Measurements from ENCODE around the gene RNF150. TPM values are rescaled to one million over a fixed set of nuclear protein-coding genes. Genes with fewer than 3 reads are reported as not detected.

Gene RNF150
- total RNA-seq, 1 experiment from 2014 or later = 2.7 TPM

- Histone ChIP-seq H3K27me3 (replicated peaks; ENCODE audit: insufficient read depth, low read depth, low read length, poor library complexity) (peaks cover 18% of the 10 kb centered on the region), H3K27ac (ENCODE audit: low read depth, low read length, poor library complexity, severe bottlenecking) (no peak overlapping the region), H3K4me3 (ENCODE audit: low read depth, low read length, poor library complexity, severe bottlenecking) (no peak overlapping the region), H3K9me3 (ENCODE audit: low read depth, low read length, poor library complexity, severe bottlenecking) (no peaks in the 10 kb centered on the region), H3K4me1 (ENCODE audit: insufficient read depth, low read length, poor library complexity, severe bottlenecking) (no peaks in the 10 kb centered on the region), H3K36me3 (ENCODE audit: insufficient read depth, low read length, poor library complexity, severe bottlenecking) (no peaks in the 10 kb centered on the region)
- no peak for DNase-seq (ENCODE audit: low spot score)
- POLR2A ChIA-PET (ENCODE audit: low non-redundant PET) = no interaction called here
- intact Hi-C loops (cut with micrococcal nuclease; ENCODE audit: unreplicated experiment) = no loop called here
- CTCF ChIA-PET = no interaction called here
- TF ChIP-seq CTCF (conservative IDR thresholded peaks at IDR 0.05; ENCODE audit: low read depth, low read length) (no peak), EZH2 (IDR thresholded peaks at IDR 0.05; ENCODE audit: borderline replicate concordance, low read depth, low read length, poor library complexity, severe bottlenecking) (no peak)
- BruUV-seq (replicated peaks) = no TSS peak
Measured at GRCh38 chr4:141140391-141141200, 7.3 kb upstream of the RNF150 start.

GRCh38 chr4:141133999-141134995, 1.0 kb upstream of the RNF150 start:
- TF ChIP-seq CTCF (conservative IDR thresholded peaks at IDR 0.05; ENCODE audit: low read depth, low read length) = no peak
- TF ChIP-seq EZH2 (IDR thresholded peaks at IDR 0.05; ENCODE audit: borderline replicate concordance, low read depth, low read length, poor library complexity, severe bottlenecking) = no peak
- no peaks in the 10 kb centered on the region for H3K36me3 ChIP-seq (ENCODE audit: insufficient read depth, low read length, poor library complexity, severe bottlenecking)
- no peaks in the 10 kb centered on the region for H3K9me3 ChIP-seq (ENCODE audit: low read depth, low read length, poor library complexity, severe bottlenecking)
- no peak overlapping the region for H3K4me3 ChIP-seq (ENCODE audit: low read depth, low read length, poor library complexity, severe bottlenecking)
- no TSS peak for BruUV-seq (replicated peaks)
- CTCF ChIA-PET = interaction anchor here (0.5 to 2.0 kb wide), 4 partner anchors 161 to 274 kb away, joined by 3 to 7 read pairs (median 6); no protein-coding TSS in a partner anchor
- peak; percentile 33 for DNase-seq (ENCODE audit: low spot score)
- POLR2A ChIA-PET (ENCODE audit: low non-redundant PET) = interaction anchor here (0.5 kb wide), 1 partner anchor 184 kb away, joined by 4 read pairs; no protein-coding TSS in a partner anchor
- no peaks in the 10 kb centered on the region for H3K4me1 ChIP-seq (ENCODE audit: insufficient read depth, low read length, poor library complexity, severe bottlenecking)
- no peak overlapping the region for H3K27ac ChIP-seq (ENCODE audit: low read depth, low read length, poor library complexity, severe bottlenecking)
- intact Hi-C loops (cut with micrococcal nuclease; ENCODE audit: unreplicated experiment) = loop anchor here (1.0 to 5.0 kb wide), 4 partner anchors 137 to 774 kb away; no protein-coding TSS in a partner anchor
- H3K27me3 ChIP-seq (replicated peaks; ENCODE audit: insufficient read depth, low read depth, low read length, poor library complexity) = peaks cover 47% of the 10 kb centered on the region

- no peaks in the 10 kb centered on the region for H3K9me3 ChIP-seq (ENCODE audit: low read depth, low read length, poor library complexity, severe bottlenecking)
- H3K27me3 ChIP-seq (replicated peaks; ENCODE audit: insufficient read depth, low read depth, low read length, poor library complexity) = peaks cover 47% of the 10 kb centered on the region
- no peak overlapping the region for H3K27ac ChIP-seq (ENCODE audit: low read depth, low read length, poor library complexity, severe bottlenecking)
- intact Hi-C loops (cut with micrococcal nuclease; ENCODE audit: unreplicated experiment) = loop anchor here (1.0 to 5.0 kb wide), 4 partner anchors 135 to 772 kb away; no protein-coding TSS in a partner anchor
- no peaks in the 10 kb centered on the region for H3K36me3 ChIP-seq (ENCODE audit: insufficient read depth, low read length, poor library complexity, severe bottlenecking)
- peak; percentile 18 for DNase-seq (ENCODE audit: low spot score)
- no TSS peak for BruUV-seq (replicated peaks)
- H3K4me1 ChIP-seq (ENCODE audit: insufficient read depth, low read length, poor library complexity, severe bottlenecking) = peaks cover 1% of the 10 kb centered on the region
- H3K4me3 ChIP-seq (ENCODE audit: low read depth, low read length, poor library complexity, severe bottlenecking) = peak overlapping the region; percentile 77
- no peak for TF ChIP-seq CTCF (conservative IDR thresholded peaks at IDR 0.05; ENCODE audit: low read depth, low read length)
- TF ChIP-seq EZH2 (IDR thresholded peaks at IDR 0.05; ENCODE audit: borderline replicate concordance, low read depth, low read length, poor library complexity, severe bottlenecking) = no peak
- CTCF ChIA-PET = interaction anchor here (0.6 to 2.0 kb wide), 7 partner anchors 111 to 1329 kb away, joined by 3 to 8 read pairs (median 3); no protein-coding TSS in a partner anchor
- POLR2A ChIA-PET (ENCODE audit: low non-redundant PET) = no interaction called here
Measured at GRCh38 chr4:141132709-141133145, 542 bp downstream of the RNF150 start.

Data from A673 (cell line).